Activated CD8-positive, alpha-beta memory T cell treated with anti-CD3 and anti-CD28 coated beads for 4 hours (primary cell): ENCODE data around the gene CYB561D1.

ENCODE experiments used
- DNase-seq, 2 donors: peaks; one replicate each; pipeline ENCODE4 v3.0.0-alpha.2; 2020; ENCODE audit warnings: low read depth in 2 of 2

CYB561D1 gene

GRCh38 chr1:109501644-109502363 lies 7.9 kb downstream of the CYB561D1 start:
- DNase-seq, result no peak

DNA sequence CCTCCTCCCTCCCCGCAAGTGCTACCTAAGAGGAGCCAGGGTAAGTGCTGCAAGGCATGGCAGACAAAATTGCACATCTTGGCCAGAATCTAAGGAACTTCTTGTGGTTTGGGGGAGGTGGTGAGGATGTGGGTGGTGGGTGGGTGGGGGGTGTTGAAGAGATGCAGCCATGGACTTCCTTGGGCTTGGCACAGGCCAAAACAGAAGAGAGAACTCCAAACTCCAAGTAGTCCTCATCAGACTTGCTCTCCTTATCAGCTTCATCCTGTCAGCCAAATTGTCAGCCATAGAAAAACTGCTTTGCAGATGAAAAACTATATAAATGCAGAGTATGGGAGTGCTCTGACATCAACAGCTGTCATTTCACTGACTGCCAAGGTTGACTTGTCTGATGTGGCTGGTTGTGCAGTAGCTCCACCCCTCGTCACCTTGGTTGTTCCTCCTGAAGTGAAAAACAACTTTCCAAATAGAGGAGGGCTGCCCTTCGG lies 8.5 kb downstream of the CYB561D1 start:
- DNase-seq, result peak in 1 of 2 donors; percentile 35

DNA sequence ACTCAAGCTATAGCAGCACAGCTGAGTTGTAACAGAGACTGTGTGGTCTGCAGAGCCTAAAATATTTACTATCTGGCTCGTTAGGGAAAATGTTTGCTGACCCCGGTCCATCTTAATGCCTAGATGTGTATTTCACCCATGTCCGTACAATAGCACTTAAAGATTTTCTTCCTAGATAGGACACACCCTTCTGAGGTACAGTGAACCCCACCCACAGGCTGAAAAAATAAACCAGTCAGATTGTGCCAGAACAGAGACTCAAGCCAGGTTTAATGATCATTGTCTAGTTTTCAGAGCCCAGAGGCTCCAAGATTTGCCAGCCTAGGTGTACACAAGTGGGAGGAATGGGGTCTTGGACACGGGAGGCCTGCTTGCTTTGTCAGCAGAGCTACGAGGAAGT lies 10.0 kb downstream of the CYB561D1 start:
- no peak for DNase-seq

DNA sequence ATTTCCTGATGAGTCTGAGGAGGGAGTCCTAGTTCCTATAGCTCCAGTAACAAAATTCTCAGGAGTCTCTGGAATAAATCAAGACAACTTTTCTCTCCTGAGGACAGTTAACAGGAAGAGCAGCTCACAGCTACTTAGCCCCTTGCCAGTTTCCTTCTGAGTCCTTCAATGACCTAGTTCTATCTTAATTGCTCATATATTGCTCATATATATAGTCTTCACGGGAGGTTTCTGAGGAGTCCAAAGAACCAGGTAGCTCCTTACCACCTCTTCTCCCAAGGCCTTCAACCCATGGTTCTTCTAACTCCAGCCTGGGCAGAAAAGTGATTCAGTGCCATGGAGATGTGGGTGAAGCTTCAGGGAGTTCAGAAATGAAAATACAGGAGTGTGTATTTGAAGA lies 11.1 kb downstream of the CYB561D1 start:
- no peak for DNase-seq

GRCh38 chr1:109508001-109508872 lies 14.3 kb downstream of the CYB561D1 start:
- no peak for DNase-seq

DNA sequence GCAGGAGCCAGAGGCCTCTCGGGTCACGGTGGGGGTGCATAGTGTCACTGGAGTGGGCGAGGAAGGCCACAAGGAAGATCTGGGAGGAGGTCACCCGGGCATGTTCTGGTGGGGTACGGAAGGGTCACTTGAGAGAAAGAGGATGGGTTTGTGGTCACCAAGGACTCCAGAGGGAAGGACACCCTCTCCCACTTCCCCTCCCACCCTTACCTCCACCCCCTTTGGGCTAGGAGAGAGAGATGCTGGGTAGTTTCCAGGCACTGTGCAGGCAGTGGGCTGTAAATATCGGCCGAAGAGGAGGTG lies 14.9 kb downstream of the CYB561D1 start:
- no peak for DNase-seq

DNA sequence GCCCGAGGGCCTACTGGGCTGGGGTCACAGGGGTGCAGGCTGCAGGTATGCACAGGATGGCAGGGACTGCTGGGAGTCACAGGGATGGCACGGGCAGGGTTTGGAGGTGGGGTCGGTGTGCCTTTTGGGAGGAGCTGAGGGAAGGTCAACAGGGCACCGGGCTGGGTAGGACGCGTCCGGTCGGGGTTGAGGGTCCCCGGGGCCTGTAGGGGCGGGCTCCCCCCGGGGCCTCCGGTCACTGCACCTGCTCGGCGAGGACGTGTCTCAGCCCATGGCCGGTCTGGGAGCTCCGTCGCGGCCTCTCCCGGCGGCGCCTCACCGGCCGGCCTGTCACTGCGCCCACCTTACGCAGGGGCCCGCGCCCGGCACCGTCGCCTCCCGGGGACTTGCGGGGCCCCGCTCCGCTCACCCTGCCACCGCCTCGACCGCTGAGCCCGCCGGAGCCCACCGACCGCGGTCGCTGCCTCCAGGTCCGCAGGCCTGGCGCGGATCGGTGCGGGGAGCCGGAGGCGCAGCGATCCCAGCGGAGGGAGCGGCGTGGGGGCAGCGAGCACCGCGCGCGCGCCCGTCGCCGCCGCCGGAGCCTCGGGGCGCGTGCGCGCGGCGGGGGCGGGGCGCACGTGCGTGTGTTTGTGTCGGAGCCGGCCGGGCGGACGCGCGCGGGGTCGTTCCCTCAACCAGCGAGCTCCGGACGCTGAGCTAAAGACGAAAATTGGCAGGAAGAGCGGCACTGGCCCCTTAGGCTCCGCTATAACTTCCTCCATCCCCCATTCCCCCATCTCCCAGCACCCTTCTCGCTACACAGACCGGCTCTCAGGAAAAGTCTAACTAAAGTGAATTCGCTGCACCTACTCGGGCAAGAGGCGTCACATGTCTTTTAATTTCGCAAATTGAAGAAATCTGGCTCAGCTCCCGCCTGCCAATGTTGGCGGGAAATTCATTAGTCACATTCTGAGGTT lies 15.6 kb downstream of the CYB561D1 start, which contains the start of gene AMIGO1:
Gene AMIGO1 (minus strand): TSS at position 552 of the 959 bp plus-strand sequence. CDS start 815 bp downstream, outside the sequence.
- DNase-seq, result peak in 1 of 2 donors; percentile 38

DNA sequence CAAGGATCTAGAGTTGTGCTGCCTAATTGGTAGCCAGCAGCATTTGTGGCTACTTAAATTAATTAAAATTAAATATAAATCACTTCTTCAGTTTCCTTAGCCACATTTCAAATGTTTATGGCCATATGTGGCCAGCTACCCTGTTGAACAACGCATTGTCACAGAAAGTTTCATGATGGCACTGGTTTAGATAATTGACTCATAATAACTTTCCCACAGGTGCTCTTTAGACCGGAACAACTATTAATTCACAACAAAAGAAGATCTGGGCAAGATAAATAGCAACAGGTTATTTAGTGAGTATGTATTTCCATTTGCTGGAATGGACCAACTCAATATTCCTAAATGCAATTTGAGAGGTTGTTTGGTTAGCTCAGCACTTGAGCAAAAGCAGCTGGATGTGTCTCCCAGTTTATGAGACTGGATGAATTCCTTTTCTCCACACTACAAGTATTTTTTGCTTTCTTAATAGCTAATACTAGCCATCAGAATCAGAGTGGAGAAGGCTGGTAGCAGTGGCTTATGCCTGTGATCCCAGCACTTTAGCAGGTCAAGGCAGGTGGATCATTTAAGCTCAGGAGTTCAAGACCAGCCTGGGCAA lies 19.3 kb downstream of the CYB561D1 start:
- DNase-seq, result no peak

DNA sequence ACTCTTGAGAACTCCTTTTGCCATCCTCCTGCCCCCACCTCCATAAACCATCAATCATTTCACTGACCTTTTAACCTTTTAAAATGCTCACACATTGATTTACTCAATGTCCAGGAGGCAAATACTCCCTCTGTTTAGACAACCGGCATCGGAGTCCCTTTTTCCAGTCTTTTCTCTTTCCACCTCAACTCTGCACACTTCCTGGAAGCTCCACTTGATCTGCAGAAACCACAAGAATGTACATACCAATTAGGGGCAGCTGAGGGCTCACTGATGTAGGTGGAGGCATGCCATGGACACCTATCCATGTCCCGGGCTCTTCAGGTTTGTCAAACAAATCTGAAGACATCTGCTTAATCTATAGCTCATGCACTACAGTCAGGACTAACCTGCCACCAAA lies 21.0 kb downstream of the CYB561D1 start:
- DNase-seq, result no peak

DNA sequence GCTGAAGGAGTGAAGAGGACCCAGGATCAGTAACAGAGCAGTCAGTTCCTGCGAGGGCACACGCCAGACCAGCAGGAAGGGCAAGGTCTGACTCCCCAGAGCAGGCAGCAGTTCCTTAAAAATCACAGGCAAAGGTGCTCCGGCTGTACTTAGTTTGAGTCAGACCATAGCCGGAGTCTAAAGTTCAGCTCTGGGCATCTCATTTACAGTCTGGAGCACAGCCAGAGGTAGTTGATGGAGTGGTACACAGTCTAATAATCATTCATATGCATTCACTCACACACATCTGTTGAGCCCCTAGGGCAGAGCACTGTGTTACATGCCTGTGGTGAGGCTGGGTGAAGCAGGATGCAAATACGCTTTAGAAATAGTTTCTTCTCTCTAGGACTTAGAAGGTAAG lies 23.0 kb downstream of the CYB561D1 start:
- DNase-seq, result no peak

DNA sequence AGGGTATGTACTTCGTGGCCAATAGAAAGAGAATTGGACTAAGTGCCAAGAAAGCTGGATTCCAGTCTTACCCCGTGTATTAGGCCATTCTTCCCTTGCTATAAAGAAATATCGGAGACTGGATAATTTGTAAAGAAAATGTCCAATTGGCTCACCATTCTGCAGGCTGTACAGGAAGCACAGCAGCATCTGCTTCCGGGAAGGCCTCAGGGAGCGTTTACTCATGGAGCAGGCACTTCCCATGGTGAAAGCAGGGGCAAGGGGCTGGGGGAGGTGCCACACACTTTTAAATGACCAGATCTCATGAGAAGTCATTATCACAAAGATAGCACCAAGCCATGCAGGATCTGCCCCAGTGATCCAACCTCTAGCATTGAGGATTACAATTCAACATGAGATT lies 23.4 kb downstream of the CYB561D1 start:
- DNase-seq, result no peak

DNA sequence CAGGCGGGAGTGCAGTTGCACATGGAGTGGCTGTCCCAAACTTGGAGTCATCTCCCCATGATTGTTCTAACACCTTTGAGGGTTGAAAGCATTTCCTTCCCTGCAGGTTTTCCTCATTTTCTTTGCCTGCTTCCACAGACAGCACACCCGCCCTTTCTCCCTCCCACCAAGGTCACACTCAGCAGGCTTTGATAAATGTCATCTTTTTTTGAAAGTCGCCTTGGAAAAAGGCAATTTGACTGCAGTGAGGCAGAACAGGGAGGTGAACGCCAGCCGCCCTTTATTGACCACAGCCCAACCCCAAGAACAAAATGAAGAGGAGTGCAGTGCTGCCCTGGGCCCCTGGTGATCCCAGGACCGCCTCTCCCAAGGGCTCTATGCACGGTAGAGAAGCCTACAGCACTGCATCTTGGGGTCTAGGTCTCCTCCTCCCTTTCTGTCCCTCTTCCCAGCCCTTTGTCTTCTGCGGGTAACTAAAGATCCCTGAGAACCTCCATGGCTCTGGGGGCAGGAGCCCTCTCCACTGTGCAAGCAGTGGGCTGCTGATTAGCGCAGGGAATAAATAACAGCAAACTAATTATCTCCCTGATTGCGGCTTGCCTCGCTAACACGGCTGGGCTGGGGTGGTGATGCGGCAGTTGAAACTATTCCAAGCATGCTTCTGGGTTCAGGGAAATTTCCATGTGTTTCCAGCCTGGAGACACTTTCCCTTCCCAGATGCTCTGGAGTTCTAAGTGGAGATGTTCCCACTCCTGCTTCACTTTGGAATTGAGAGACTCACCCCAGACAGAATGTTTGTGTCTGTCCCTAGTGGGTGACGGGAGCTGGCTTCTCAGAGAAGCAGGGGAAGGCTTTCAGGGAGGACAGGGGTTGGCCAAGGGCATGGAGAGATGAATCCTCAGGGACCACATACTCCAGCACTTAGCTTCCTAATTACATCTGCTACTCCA lies 27.4 kb downstream of the CYB561D1 start:
- no peak for DNase-seq

DNA sequence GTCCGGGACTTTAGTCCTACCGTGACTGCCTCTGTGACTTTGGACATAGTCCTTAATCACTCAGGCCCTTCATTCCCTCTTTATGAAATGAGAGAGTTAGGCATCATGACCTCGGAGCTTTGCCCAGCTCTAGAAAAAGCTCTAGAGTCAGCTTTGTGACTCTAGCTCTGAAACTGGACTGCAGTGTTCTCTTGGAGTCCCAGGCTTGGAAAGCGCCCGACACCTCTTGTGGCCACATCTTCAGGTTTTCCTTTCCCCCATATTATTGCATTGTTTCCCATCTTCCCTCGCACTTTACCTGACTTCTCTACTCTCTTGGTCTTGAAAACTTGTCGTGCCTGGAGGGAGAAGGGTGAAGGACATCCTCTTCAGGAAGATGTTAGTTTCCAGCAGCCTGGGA lies 28.1 kb downstream of the CYB561D1 start:
- no peak for DNase-seq

- no peak for DNase-seq
Observed at GRCh38 chr1:109523706-109524105, 29.8 kb downstream of the CYB561D1 start.

DNA sequence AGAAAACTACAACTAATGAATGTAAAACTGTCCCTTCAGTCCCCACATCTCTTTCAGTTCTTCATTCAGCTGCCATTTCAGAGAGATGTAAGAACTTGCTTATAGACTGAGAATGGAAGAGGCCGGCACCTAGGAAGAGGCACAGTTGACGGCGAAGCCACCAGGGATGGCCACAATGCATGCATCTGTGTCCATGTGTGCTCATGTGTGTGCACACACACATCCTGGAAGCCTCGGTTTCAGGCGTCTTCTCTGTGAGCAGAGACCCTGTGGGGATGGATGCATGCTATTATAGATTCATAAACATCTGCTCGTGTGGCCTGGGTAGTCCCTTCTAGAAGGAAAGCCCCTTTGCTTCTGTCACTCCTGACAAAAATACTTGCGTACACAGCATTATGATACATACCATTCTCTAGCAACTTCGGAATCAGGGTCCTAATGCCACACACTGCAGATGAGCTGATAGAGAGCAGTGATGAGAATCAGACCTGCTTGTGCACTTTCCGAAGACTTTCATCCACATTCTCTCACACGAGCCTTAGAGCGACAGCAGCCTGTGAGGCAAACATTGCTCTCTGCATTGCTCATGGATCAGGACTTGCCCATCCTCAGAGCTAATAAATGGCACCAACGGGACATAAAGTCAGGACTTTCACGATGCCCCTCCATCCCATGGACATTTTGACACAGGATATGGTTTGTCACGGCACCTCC lies 33.4 kb downstream of the CYB561D1 start:
- DNase-seq, result no peak

DNA sequence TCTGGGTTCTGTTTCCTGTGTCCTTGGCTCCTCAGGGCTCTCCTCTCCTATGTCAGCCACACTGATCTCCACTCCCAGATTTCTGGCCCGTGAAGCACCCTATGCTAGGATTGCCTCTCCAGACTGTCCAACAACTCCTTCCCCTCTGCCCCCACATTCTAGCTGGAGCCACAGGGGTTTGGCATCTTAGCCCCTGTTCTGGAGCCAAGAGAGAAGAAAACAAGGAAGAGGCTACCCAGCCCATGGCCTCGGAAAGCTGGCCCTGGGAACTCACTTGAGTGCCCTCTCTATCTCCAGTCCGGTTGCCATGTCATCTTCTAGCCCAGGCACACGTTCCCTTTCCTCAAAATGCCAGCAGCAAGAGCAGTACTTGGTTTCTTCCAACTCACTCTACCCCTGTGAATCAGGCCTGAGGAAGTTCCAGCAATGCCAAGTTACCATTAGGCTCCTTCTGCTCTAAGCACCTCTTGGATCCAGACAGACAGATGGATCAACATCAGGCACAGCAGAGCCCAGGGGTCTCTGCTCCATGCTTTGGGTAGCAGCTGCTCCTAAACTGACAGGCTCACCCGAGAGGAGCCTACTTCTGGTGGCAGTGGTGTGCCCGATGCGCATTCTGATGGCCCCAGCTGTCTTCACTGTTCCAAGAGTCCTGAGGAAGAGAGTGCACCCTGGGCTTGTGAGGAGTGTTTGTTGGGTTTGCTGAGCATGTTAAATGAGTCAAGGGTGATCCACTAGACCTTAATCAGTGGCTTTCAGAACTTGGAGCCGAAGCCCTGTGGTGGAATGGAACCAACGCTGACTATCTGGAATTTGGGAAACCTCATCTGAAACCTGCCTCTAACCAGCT lies 34.2 kb downstream of the CYB561D1 start:
- no peak for DNase-seq

DNA sequence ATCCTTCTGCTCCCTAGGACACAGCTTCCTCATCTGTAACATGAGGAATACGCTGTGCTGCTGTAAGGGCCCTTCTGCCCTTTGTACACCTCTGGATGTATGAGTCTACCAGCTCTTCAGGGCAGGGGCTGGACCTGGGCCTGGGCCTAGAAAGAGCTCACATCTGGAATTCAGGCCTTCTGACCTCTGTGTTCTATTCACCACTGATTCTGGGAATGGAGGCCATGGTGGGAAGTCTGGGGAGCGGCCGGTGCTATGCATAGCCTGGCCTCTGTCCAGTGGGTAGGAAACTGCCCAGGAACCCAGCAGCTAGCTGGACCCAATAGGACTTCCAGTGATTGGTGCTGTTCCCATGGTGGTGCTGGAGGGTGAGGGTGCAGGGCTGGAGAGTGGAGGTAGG lies 34.8 kb downstream of the CYB561D1 start:
- DNase-seq, result no peak

- DNase-seq, result no peak
Observed at GRCh38 chr1:109529881-109530456, 36.1 kb downstream of the CYB561D1 start.
